Measurements from ENCODE around the gene CAMK2B. TPM values are rescaled to one million over a fixed set of nuclear protein-coding genes. Genes with fewer than 3 reads are reported as not detected.

Gene CAMK2B
- total and polyA plus RNA-seq, 5 donors from 2014 or later: not detected

- no peaks in the 10 kb centered on the region for H3K4me1 ChIP-seq (ENCODE audit: control insufficient read depth, insufficient read depth, low read length, poor library complexity, severe bottlenecking)
- no peaks in the 10 kb centered on the region for H3K4me1 Mint-ChIP-seq
- no peaks in the 10 kb centered on the region for H3K36me3 Mint-ChIP-seq
- no peak overlapping the region for H3K4me3 ChIP-seq (ENCODE audit: low read depth, low read length)
- no peaks in the 10 kb centered on the region for H3K27me3 ChIP-seq (ENCODE audit: control insufficient read depth, insufficient read depth, low read length)
- no peaks in the 10 kb centered on the region for H3K9me3 ChIP-seq (ENCODE audit: control insufficient read depth in 2 of 2, low read length in 2 of 2)
- no peak for ATAC-seq (ENCODE audit: low read depth in 2 of 2)
- H3K4me3 Mint-ChIP-seq: no peak overlapping the region
- no peak overlapping the region for H3K27ac ChIP-seq (ENCODE audit: insufficient read depth, low read length, poor library complexity, severe bottlenecking)
- no peaks in the 10 kb centered on the region for H3K27me3 Mint-ChIP-seq
- DNase-seq: no peak
- no peak overlapping the region for H3K27ac Mint-ChIP-seq
- no peaks in the 10 kb centered on the region for H3K36me3 ChIP-seq (ENCODE audit: control insufficient read depth, insufficient read depth, low read length)
- no peaks in the 10 kb centered on the region for H3K9me3 Mint-ChIP-seq
These were observed 100.3 kb downstream of the CAMK2B start for GRCh38 chr7:44224974-44225565.

- H3K27ac Mint-ChIP-seq: no peak overlapping the region
- H3K4me1 Mint-ChIP-seq: no peaks in the 10 kb centered on the region
- Histone ChIP-seq H3K9me3 (ENCODE audit: control insufficient read depth in 2 of 2, low read length in 2 of 2) (no peaks in the 10 kb centered on the region), H3K36me3 (ENCODE audit: control insufficient read depth, insufficient read depth, low read length) (no peaks in the 10 kb centered on the region), H3K27me3 (ENCODE audit: control insufficient read depth, insufficient read depth, low read length) (no peaks in the 10 kb centered on the region), H3K27ac (ENCODE audit: insufficient read depth, low read length, poor library complexity, severe bottlenecking) (no peak overlapping the region), H3K4me1 (ENCODE audit: control insufficient read depth, insufficient read depth, low read length, poor library complexity, severe bottlenecking) (no peaks in the 10 kb centered on the region), H3K4me3 (ENCODE audit: low read depth, low read length) (no peak overlapping the region)
- no peaks in the 10 kb centered on the region for H3K9me3 Mint-ChIP-seq
- H3K36me3 Mint-ChIP-seq: no peaks in the 10 kb centered on the region
- H3K27me3 Mint-ChIP-seq: no peaks in the 10 kb centered on the region
- no peak overlapping the region for H3K4me3 Mint-ChIP-seq
- ATAC-seq (ENCODE audit: low read depth in 2 of 2) (no peak), DNase-seq (no peak)
These were observed 101.1 kb downstream of the CAMK2B start for GRCh38 chr7:44224080-44224973.

GRCh38 chr7:44223362-44224079 is 101.9 kb downstream of the CAMK2B start:
- H3K27me3 ChIP-seq (ENCODE audit: control insufficient read depth, insufficient read depth, low read length): no peaks in the 10 kb centered on the region
- no peak for DNase-seq
- no peaks in the 10 kb centered on the region for H3K9me3 ChIP-seq (ENCODE audit: control insufficient read depth in 2 of 2, low read length in 2 of 2)
- ATAC-seq (ENCODE audit: low read depth in 2 of 2): no peak
- no peaks in the 10 kb centered on the region for H3K9me3 Mint-ChIP-seq
- H3K27ac Mint-ChIP-seq: no peak overlapping the region
- H3K36me3 Mint-ChIP-seq: no peaks in the 10 kb centered on the region
- no peak overlapping the region for H3K4me3 Mint-ChIP-seq
- H3K4me3 ChIP-seq (ENCODE audit: low read depth, low read length): no peak overlapping the region
- H3K27ac ChIP-seq (ENCODE audit: insufficient read depth, low read length, poor library complexity, severe bottlenecking): no peak overlapping the region
- no peaks in the 10 kb centered on the region for H3K36me3 ChIP-seq (ENCODE audit: control insufficient read depth, insufficient read depth, low read length)
- H3K4me1 ChIP-seq (ENCODE audit: control insufficient read depth, insufficient read depth, low read length, poor library complexity, severe bottlenecking): no peaks in the 10 kb centered on the region
- no peaks in the 10 kb centered on the region for H3K27me3 Mint-ChIP-seq
- H3K4me1 Mint-ChIP-seq: no peaks in the 10 kb centered on the region

- Histone ChIP-seq H3K27ac (ENCODE audit: insufficient read depth, low read length, poor library complexity, severe bottlenecking) (no peak overlapping the region), H3K9me3 (ENCODE audit: control insufficient read depth in 2 of 2, low read length in 2 of 2) (no peaks in the 10 kb centered on the region), H3K4me1 (ENCODE audit: control insufficient read depth, insufficient read depth, low read length, poor library complexity, severe bottlenecking) (no peaks in the 10 kb centered on the region), H3K27me3 (ENCODE audit: control insufficient read depth, insufficient read depth, low read length) (no peaks in the 10 kb centered on the region), H3K4me3 (ENCODE audit: low read depth, low read length) (no peak overlapping the region), H3K36me3 (ENCODE audit: control insufficient read depth, insufficient read depth, low read length) (no peaks in the 10 kb centered on the region)
- Mint-ChIP-seq H3K4me1 (no peaks in the 10 kb centered on the region), H3K27me3 (no peaks in the 10 kb centered on the region), H3K9me3 (peaks cover 0 to 2% (median 0%) of the 10 kb centered on the region in 7 donors), H3K27ac (no peak overlapping the region), H3K36me3 (no peaks in the 10 kb centered on the region), H3K4me3 (peak overlapping the region in 1 of 4 donors; percentile 38)
- ATAC-seq (ENCODE audit: low read depth in 2 of 2) (no peak), DNase-seq (no peak)
These were observed 102.6 kb downstream of the CAMK2B start for GRCh38 chr7:44222776-44223261.

- no peaks in the 10 kb centered on the region for H3K27me3 ChIP-seq (ENCODE audit: control insufficient read depth, insufficient read depth, low read length)
- ATAC-seq (ENCODE audit: low read depth in 2 of 2) (no peak), DNase-seq (no peak)
- no peaks in the 10 kb centered on the region for H3K9me3 ChIP-seq (ENCODE audit: control insufficient read depth in 2 of 2, low read length in 2 of 2)
- Mint-ChIP-seq H3K9me3 (peaks cover 0 to 2% (median 0%) of the 10 kb centered on the region in 7 donors), H3K27me3 (no peaks in the 10 kb centered on the region), H3K36me3 (no peaks in the 10 kb centered on the region), H3K4me1 (no peaks in the 10 kb centered on the region), H3K4me3 (no peak overlapping the region), H3K27ac (no peak overlapping the region)
- H3K4me1 ChIP-seq (ENCODE audit: control insufficient read depth, insufficient read depth, low read length, poor library complexity, severe bottlenecking): no peaks in the 10 kb centered on the region
- H3K4me3 ChIP-seq (ENCODE audit: low read depth, low read length): no peak overlapping the region
- no peak overlapping the region for H3K27ac ChIP-seq (ENCODE audit: insufficient read depth, low read length, poor library complexity, severe bottlenecking)
- H3K36me3 ChIP-seq (ENCODE audit: control insufficient read depth, insufficient read depth, low read length): no peaks in the 10 kb centered on the region
These were observed 103.3 kb downstream of the CAMK2B start for GRCh38 chr7:44222074-44222473.

GRCh38 chr7:44221231-44221791 is 104.1 kb downstream of the CAMK2B start:
- DNase-seq (no peak), ATAC-seq (ENCODE audit: low read depth in 2 of 2) (no peak)
- H3K36me3 ChIP-seq (ENCODE audit: control insufficient read depth, insufficient read depth, low read length): no peaks in the 10 kb centered on the region
- H3K9me3 ChIP-seq (ENCODE audit: control insufficient read depth in 2 of 2, low read length in 2 of 2): no peaks in the 10 kb centered on the region
- no peak overlapping the region for H3K4me3 Mint-ChIP-seq
- no peak overlapping the region for H3K27ac ChIP-seq (ENCODE audit: insufficient read depth, low read length, poor library complexity, severe bottlenecking)
- no peaks in the 10 kb centered on the region for H3K4me1 Mint-ChIP-seq
- H3K27me3 Mint-ChIP-seq: no peaks in the 10 kb centered on the region
- H3K9me3 Mint-ChIP-seq: peaks cover 0 to 2% (median 0%) of the 10 kb centered on the region in 7 donors
- H3K4me3 ChIP-seq (ENCODE audit: low read depth, low read length): no peak overlapping the region
- no peaks in the 10 kb centered on the region for H3K27me3 ChIP-seq (ENCODE audit: control insufficient read depth, insufficient read depth, low read length)
- H3K4me1 ChIP-seq (ENCODE audit: control insufficient read depth, insufficient read depth, low read length, poor library complexity, severe bottlenecking): no peaks in the 10 kb centered on the region
- H3K27ac Mint-ChIP-seq: no peak overlapping the region
- no peaks in the 10 kb centered on the region for H3K36me3 Mint-ChIP-seq

- ATAC-seq (ENCODE audit: low read depth in 2 of 2) (no peak), DNase-seq (no peak)
- Mint-ChIP-seq H3K4me1 (no peaks in the 10 kb centered on the region), H3K9me3 (peaks cover 0 to 2% (median 0%) of the 10 kb centered on the region in 7 donors), H3K4me3 (peak overlapping the region in 1 of 4 donors; percentile 15), H3K27ac (no peak overlapping the region), H3K36me3 (no peaks in the 10 kb centered on the region), H3K27me3 (no peaks in the 10 kb centered on the region)
- H3K27ac ChIP-seq (ENCODE audit: insufficient read depth, low read length, poor library complexity, severe bottlenecking): no peak overlapping the region
- no peaks in the 10 kb centered on the region for H3K9me3 ChIP-seq (ENCODE audit: control insufficient read depth in 2 of 2, low read length in 2 of 2)
- no peak overlapping the region for H3K4me3 ChIP-seq (ENCODE audit: low read depth, low read length)
- no peaks in the 10 kb centered on the region for H3K36me3 ChIP-seq (ENCODE audit: control insufficient read depth, insufficient read depth, low read length)
- H3K27me3 ChIP-seq (ENCODE audit: control insufficient read depth, insufficient read depth, low read length): no peaks in the 10 kb centered on the region
- H3K4me1 ChIP-seq (ENCODE audit: control insufficient read depth, insufficient read depth, low read length, poor library complexity, severe bottlenecking): no peaks in the 10 kb centered on the region
These were observed 104.9 kb downstream of the CAMK2B start for GRCh38 chr7:44220358-44221112.

Data from CD4-positive, CD25-positive, alpha-beta regulatory T cell (primary cell).